HCT116 (cell line): ENCODE data around the gene CCN5. TPM values are rescaled to one million over a fixed set of nuclear protein-coding genes. Genes with fewer than 3 reads are reported as not detected.

Experiments
- ATAC-seq: fragments of 200-7000 bp; cut with Tn5 transposase; 2 replicates; pipeline ENCODE4 v1.9.1; 2020; ENCODE audit warnings: mild to moderate bottlenecking, moderate library complexity
- BruUV-seq: library from RNA; stranded (reverse); fragments of 400-500 nt; replicated peaks from 2 replicates; lab custom pipeline; 2021; lab: Mats Ljungman, UMichigan
- CTCF ChIA-PET: fragments of 300-600 bp; sonication (Branson Sonifier 250); formaldehyde crosslinking; loops from one replicate; lab custom pipeline; 2021; ENCODE audit warnings: antibody characterized with exemption; lab: Charles Lee
- POLR2A ChIA-PET: fragments of 300-600, 350-600 bp; sonication (Branson Sonifier 250); formaldehyde crosslinking; loops from one replicate; lab custom pipeline; 2021; ENCODE audit warnings: antibody characterized with exemption; lab: Charles Lee
- RAD21 ChIA-PET, 2 experiments: fragments of 300-600 bp; sonication (Branson Sonifier 250); formaldehyde crosslinking; loops; one replicate each; lab custom pipeline; 2023; ENCODE audit warnings: low total read pairs in 2 of 2; ENCODE audit not compliant: uncharacterized antibody in 2 of 2, unreplicated experiment in 2 of 2, low non-redundant PET in 1 of 2; lab: Charles Lee
- DNase-seq: peaks from one replicate; pipeline ENCODE4 v3.0.0-alpha.2; 2010; ENCODE audit warnings: low read depth, low spot score
- H2AFZ ChIP-seq: fragments of 200-600 bp; shearing (Covaris generic), sonication (generic); 2 replicates; pipeline ENCODE4 v1.6.1; 2017; ENCODE audit warnings: low read depth, mixed run types, mixed read lengths, antibody characterized with exemption, low read length; ENCODE audit not compliant: poor library complexity, severe bottlenecking
- H3K27ac ChIP-seq: 2 replicates; pipeline ENCODE4 v1.5.1; 2012; ENCODE audit warnings: low read depth, low read length
- H3K27me3 ChIP-seq: fragments of 200-600 bp; sonication (generic); 2 replicates; pipeline ENCODE4 v1.6.1; 2016; ENCODE audit warnings: mixed run types, low read length, mixed read lengths; ENCODE audit not compliant: insufficient read depth
- H3K36me3 ChIP-seq, 2 experiments: fragments of 200-500 bp in 1 of 2; fragments of 200-600 bp in 1 of 2; sonication (Bioruptor generic) in 1 of 2; sonication (generic) in 1 of 2; 2 replicates each; pipeline versions ENCODE4 v1.5.1 to v1.6.1; 2014 to 2016; ENCODE audit warnings: low read length in 2 of 2, inconsistent platforms in 1 of 2, mixed read lengths in 1 of 2, mixed run types in 1 of 2; ENCODE audit not compliant: insufficient read depth in 2 of 2, control insufficient read depth in 1 of 2
- H3K4me1 ChIP-seq, 2 experiments: fragments of 200-600 bp in 1 of 2; sonication (generic) in 1 of 2; 2 replicates each; pipeline versions ENCODE4 v1.5.1 to v1.6.1; 2012 to 2017; ENCODE audit warnings: low read length in 2 of 2, inconsistent platforms in 1 of 2, mild to moderate bottlenecking in 1 of 2, mixed read lengths in 1 of 2, mixed run types in 1 of 2, moderate library complexity in 1 of 2; ENCODE audit not compliant: insufficient read depth in 2 of 2, control insufficient read depth in 1 of 2
- H3K4me2 ChIP-seq: fragments of 200-600 bp; sonication (generic); 2 replicates; pipeline ENCODE4 v1.6.1; 2017; ENCODE audit warnings: mixed run types, low read length, mixed read lengths
- H3K4me3 ChIP-seq, 2 experiments: fragments of 200-600 bp in 1 of 2; sonication (generic) in 1 of 2; replicated peaks in 1 of 2; 2 replicates each; pipeline ENCODE4 v1.5.1; 2011 to 2016; ENCODE audit warnings: low read length in 2 of 2, control low read depth in 1 of 2, low read depth in 1 of 2, mild to moderate bottlenecking in 1 of 2, mixed read lengths in 1 of 2, mixed run types in 1 of 2
- H3K79me2 ChIP-seq: fragments of 200-600 bp; sonication (generic); 2 replicates; pipeline ENCODE4 v1.6.1; 2017; ENCODE audit warnings: mild to moderate bottlenecking, mixed run types, low read length, moderate library complexity, mixed read lengths; ENCODE audit not compliant: insufficient read depth
- H3K9ac ChIP-seq: fragments of 200-600 bp; sonication (generic); 2 replicates; pipeline ENCODE4 v1.6.1; 2016; ENCODE audit warnings: low read length, mixed read lengths
- H3K9me2 ChIP-seq: fragments of 200-600 bp; sonication (generic), shearing (Covaris generic); 2 replicates; pipeline ENCODE4 v1.6.1; 2017; ENCODE audit warnings: mixed run types, mild to moderate bottlenecking, moderate library complexity; ENCODE audit not compliant: insufficient read depth
- H3K9me3 ChIP-seq, 2 experiments: fragments of 200-500 bp in 1 of 2; fragments of 200-600 bp in 1 of 2; sonication (Bioruptor generic) in 1 of 2; sonication (generic) in 1 of 2; 2 replicates each; pipeline ENCODE4 v1.6.1; 2014 to 2017; ENCODE audit warnings: low read length in 2 of 2, mixed read lengths in 2 of 2, inconsistent platforms in 1 of 2, low read depth in 1 of 2, mild to moderate bottlenecking in 1 of 2, mixed run types in 1 of 2, moderate library complexity in 1 of 2; ENCODE audit not compliant: control insufficient read depth in 1 of 2, insufficient read depth in 1 of 2
- H4K20me1 ChIP-seq: fragments of 200-600 bp; sonication (generic), shearing (Covaris generic); 2 replicates; pipeline ENCODE4 v1.6.1; 2017; ENCODE audit warnings: mixed run types, mild to moderate bottlenecking, moderate library complexity; ENCODE audit not compliant: insufficient read depth
- CBX3 ChIP-seq: IDR thresholded peaks from 2 replicates; pipeline ENCODE4 v1.6.1; 2012; ENCODE audit warnings: low read depth
- CEBPB ChIP-seq: IDR thresholded peaks from 2 replicates; pipeline ENCODE4 v1.6.1; 2012; ENCODE audit warnings: low read depth
- CTCF ChIP-seq, 3 experiments: fragments of 200-600 bp in 1 of 3; sonication (generic) in 1 of 3; IDR thresholded peaks in 2 of 3; conservative IDR thresholded peaks in 1 of 3; 2 replicates each; pipeline ENCODE4 v1.5.1; 2012 to 2017; ENCODE audit warnings: low read depth in 2 of 3, low read length in 2 of 3, antibody characterized with exemption in 1 of 3, borderline replicate concordance in 1 of 3, control low read depth in 1 of 3, mild to moderate bottlenecking in 1 of 3, mixed read lengths in 1 of 3, mixed run types in 1 of 3, moderate library complexity in 1 of 3; ENCODE audit not compliant: insufficient read depth in 1 of 3
- EGR1 ChIP-seq: IDR thresholded peaks from 2 replicates; pipeline ENCODE4 v1.6.1; 2012; ENCODE audit warnings: low read depth
- ELF1 ChIP-seq: IDR thresholded peaks from 2 replicates; pipeline ENCODE4 v1.6.1; 2012; ENCODE audit warnings: low read depth, borderline replicate concordance
- EZH2 ChIP-seq: fragments of 200-600 bp; sonication (generic); IDR thresholded peaks from 2 replicates; pipeline ENCODE4 v1.6.1; 2017; ENCODE audit warnings: antibody characterized with exemption, mixed run types
- FOSL1 ChIP-seq: IDR thresholded peaks from 2 replicates; pipeline ENCODE4 v1.6.1; 2012; ENCODE audit warnings: low read depth
- MAX ChIP-seq: IDR thresholded peaks from 2 replicates; pipeline ENCODE4 v1.6.1; 2012
- POLR2A ChIP-seq: IDR thresholded peaks from 2 replicates; pipeline ENCODE4 v1.7.0; 2011; ENCODE audit warnings: borderline replicate concordance; ENCODE audit not compliant: insufficient read depth, insufficient read length; ENCODE audit errors: extremely low read depth
- POLR2AphosphoS5 ChIP-seq: IDR thresholded peaks from 2 replicates; pipeline ENCODE4 v1.6.1; 2011; ENCODE audit warnings: mild to moderate bottlenecking, low read depth, low read length, moderate library complexity
- RAD21 ChIP-seq: IDR thresholded peaks from 2 replicates; pipeline ENCODE4 v1.6.1; 2012; ENCODE audit warnings: low read depth, mild to moderate bottlenecking
- SIN3A ChIP-seq: IDR thresholded peaks from 2 replicates; pipeline ENCODE4 v1.6.1; 2012; ENCODE audit warnings: low read depth
- SP1 ChIP-seq: IDR thresholded peaks from 2 replicates; pipeline ENCODE4 v1.6.1; 2012; ENCODE audit warnings: low read depth
- SRF ChIP-seq: IDR thresholded peaks from 2 replicates; pipeline ENCODE4 v1.6.1; 2012; ENCODE audit warnings: low read depth
- TCF7L2 ChIP-seq: IDR thresholded peaks from 2 replicates; pipeline ENCODE4 v1.7.0; 2011; ENCODE audit warnings: borderline replicate concordance, inconsistent platforms; ENCODE audit not compliant: insufficient read depth, insufficient read length; ENCODE audit errors: extremely low read depth
- YY1 ChIP-seq: IDR thresholded peaks from 2 replicates; pipeline ENCODE4 v1.6.1; 2011; ENCODE audit warnings: low read length, low read depth, moderate library complexity, mild to moderate bottlenecking; ENCODE audit not compliant: insufficient replicate concordance; ENCODE audit errors: extremely low read depth
- ZFX ChIP-seq: fragments of 450-650 bp; IDR thresholded peaks from 2 replicates; pipeline ENCODE4 v1.6.1; 2017
- ZNF274 ChIP-seq: fragments of 200-500 bp; sonication (Bioruptor generic); IDR thresholded peaks from 2 replicates; pipeline ENCODE4 v1.6.1; 2014; ENCODE audit warnings: mild to moderate bottlenecking, low read depth, low read length, inconsistent platforms
- intact Hi-C: fragments of 100-400 bp; cut with micrococcal nuclease; formaldehyde crosslinking; loops from 2 replicates; pipeline ENCODE4 v1.10.0; 2022
- total RNA-seq: library from RNA; stranded (reverse); gene quantifications from one replicate; pipeline ENCODE4 v1.2.1, GENCODE V29; 2021; ENCODE audit not compliant: unreplicated experiment

CCN5 gene
- total RNA-seq, 1 experiment from 2014 or later, result 0.20 TPM

GRCh38 chr20:44732327-44732726 is 17.2 kb downstream of the CCN5 start:
- no peak for ATAC-seq
- RAD21 ChIA-PET, result interaction anchor here (1.6 to 2.0 kb wide), 3 partner anchors 39 to 49 kb away, joined by 3 to 27 read pairs (median 7); no protein-coding TSS in a partner anchor
- no peaks in the 10 kb centered on the region for H3K9me2 ChIP-seq
- intact Hi-C loops, result no loop called here
- H3K27me3 ChIP-seq, result no peaks in the 10 kb centered on the region
- no peaks in the 10 kb centered on the region for H3K36me3 ChIP-seq
- DNase-seq, result no peak
- no peaks in the 10 kb centered on the region for H4K20me1 ChIP-seq
- POLR2A ChIA-PET, result interaction anchor here (1.3 to 1.9 kb wide), 2 partner anchors 47 to 48 kb away, joined by 3 to 5 read pairs; no protein-coding TSS in a partner anchor
- TF ChIP-seq SP1, result no peak
- no peak for TF ChIP-seq EGR1
- TF ChIP-seq ZNF274, result no peak
- TF ChIP-seq ELF1, result no peak
- TF ChIP-seq POLR2A, result no peak
- no peak for TF ChIP-seq SRF
- no peak for TF ChIP-seq RAD21
- TF ChIP-seq TCF7L2, result no peak
- no peak for TF ChIP-seq CTCF (IDR thresholded peaks at IDR 0.05 in 2 of 3, conservative IDR thresholded peaks at IDR 0.05 in 1 of 3; ENCODE audit: borderline replicate concordance in 1 of 3, insufficient read depth in 1 of 3, low read depth in 2 of 3, low read length in 2 of 3)
- TF ChIP-seq SIN3A, result no peak
- no peak for TF ChIP-seq CBX3
- TF ChIP-seq CEBPB, result no peak
- TF ChIP-seq FOSL1, result no peak
- no peak for TF ChIP-seq ZFX
- no peak for TF ChIP-seq YY1
- no peak for TF ChIP-seq EZH2
- TF ChIP-seq POLR2AphosphoS5, result no peak
- TF ChIP-seq MAX, result no peak
- H3K9ac ChIP-seq, result no peak overlapping the region
- BruUV-seq, result no TSS peak
- H3K4me3 ChIP-seq, result no peak overlapping the region
- H2AFZ ChIP-seq, result no peak overlapping the region
- H3K4me2 ChIP-seq, result no peak overlapping the region
- CTCF ChIA-PET, result interaction anchor here (1.5 to 7.3 kb wide), 5 partner anchors 11 to 48 kb away, joined by 3 to 160 read pairs (median 9); no protein-coding TSS in a partner anchor
- no peaks in the 10 kb centered on the region for H3K79me2 ChIP-seq
- peaks cover 32 to 56% of the 10 kb centered on the region in 2 experiments for H3K4me1 ChIP-seq
- no peaks in the 10 kb centered on the region for H3K9me3 ChIP-seq
- no peak overlapping the region for H3K27ac ChIP-seq
